T-helper 22 cell (primary cell): Measurements from ENCODE around the gene LMCD1.
"Not testable (repeated sequence)": the region's sequence is repeated elsewhere in the genome, so short reads cannot be mapped to it uniquely, and the experiment has no call there.

Experiments used
- DNase-seq: peaks from one replicate; pipeline ENCODE4 v3.0.0-alpha.2; 2020; ENCODE audit warnings: low read depth

The LMCD1 gene

GRCh38 chr3:8560366-8561007, 58.9 kb downstream of the LMCD1 start:
- no peak for DNase-seq

GRCh38 chr3:8561370-8561769, 59.7 kb downstream of the LMCD1 start:
- DNase-seq, result no peak

DNA sequence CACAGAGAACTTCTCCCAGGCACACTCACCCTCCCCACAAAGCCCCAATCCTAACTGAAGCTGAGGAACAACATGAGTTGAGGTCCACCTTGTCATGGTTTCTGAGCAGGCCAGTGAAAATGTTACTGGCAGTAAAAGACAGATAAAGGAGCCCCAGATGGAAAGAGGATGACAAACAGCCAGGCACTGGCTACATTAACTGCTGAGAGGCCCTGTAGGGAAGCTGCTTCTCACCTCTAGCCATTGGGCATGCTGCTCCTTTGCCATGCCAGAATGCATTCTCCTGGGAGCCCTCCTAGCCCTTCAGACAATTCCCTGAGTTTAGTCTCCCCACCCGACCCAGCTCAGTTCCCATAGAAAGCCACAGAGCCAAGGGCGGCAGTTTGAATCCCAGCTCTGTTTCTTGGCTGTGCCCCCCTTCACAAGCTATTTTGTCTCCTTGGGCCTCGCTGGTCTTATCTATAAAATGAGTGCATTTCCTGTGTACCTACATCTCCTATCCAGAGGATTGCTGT, 60.5 kb downstream of the LMCD1 start:
- no peak for DNase-seq

- no peak for DNase-seq
These were observed 61.5 kb downstream of the LMCD1 start for GRCh38 chr3:8563146-8563545.

- no peak for DNase-seq
These were observed 62.0 kb downstream of the LMCD1 start for GRCh38 chr3:8563597-8563996.

DNA sequence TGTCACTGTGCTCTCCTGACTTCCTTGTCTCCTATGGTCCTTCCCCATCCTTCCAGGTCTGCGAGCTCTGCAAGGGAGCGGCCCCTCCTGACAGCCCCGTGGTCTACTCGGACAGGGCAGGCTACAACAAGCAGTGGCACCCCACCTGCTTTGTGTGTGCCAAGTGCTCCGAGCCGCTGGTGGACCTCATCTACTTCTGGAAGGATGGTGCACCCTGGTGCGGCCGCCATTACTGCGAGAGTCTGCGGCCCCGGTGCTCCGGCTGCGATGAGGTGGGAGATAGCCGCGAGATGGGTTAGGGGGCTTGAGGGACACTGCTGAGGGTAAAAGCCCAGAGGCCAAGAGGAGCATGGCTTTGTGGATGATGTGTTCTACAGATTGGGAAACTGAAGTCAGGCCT, 63.8 kb downstream of the LMCD1 start:
- no peak for DNase-seq

GRCh38 chr3:8567784-8568575, 66.4 kb downstream of the LMCD1 start:
- no peak for DNase-seq

GRCh38 chr3:8571256-8571655, 69.6 kb downstream of the LMCD1 start:
- DNase-seq, result no peak

GRCh38 chr3:8573342-8573926, 71.8 kb downstream of the LMCD1 start:
- no peak for DNase-seq

DNA sequence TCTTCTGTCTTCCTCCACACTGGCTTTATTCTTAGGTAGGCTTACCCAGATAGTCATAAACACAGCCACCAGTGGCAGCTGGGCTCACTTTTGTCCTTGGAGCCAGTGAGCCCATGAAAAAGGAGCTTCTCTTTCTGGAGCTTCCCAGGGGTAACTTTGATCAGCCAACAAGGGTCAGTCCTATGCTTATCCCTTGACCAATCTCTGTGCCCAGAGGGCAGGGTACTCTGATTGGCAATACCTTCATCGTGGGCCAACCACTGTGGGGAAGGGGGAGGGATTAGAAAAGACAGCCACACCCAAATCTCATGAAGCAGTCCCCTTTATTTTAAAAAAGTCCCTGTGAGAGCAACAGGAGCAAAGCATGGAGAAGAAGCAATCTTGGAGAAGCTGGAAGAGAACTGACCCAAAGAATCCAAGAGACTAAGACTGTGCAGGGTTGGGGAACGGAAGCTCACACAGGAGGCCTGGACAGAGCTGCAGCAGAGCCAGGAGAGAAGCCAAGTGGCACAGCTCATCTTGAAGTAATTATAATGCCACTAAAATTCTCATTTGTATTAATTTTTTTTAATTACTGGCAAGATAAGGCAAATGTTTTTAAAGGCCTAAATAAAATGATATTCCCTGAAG, 72.5 kb downstream of the LMCD1 start:
- no peak for DNase-seq

DNA sequence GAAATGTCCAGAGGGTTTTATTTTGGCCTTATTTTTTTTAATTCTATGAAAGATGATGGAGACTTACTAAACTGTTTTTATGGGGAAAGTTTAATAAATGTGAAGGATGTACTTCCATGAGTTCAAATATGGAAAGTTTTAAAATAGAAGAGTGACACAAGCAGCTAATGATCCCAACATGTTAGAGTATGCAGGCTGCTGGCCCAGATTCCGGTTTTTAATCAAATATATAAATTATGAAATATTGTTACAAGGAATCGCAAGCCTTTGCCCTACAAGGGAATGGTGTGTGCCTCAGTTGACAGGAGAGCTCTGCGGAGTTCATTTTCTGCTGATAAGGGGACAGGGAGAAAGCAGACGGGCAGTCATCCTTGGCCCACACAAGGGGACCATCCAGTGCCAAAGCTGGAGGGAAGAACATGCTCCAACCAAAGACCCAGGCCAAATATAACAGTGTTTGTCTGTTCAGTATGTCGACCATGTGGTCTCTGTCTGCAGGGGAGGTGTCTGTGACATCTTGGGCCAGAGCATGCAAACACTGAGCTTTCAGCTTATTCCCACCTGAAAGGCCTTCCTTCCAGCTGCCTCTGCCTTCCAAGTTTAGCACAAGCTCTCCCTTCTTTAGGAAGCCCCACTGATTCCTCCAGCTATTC, 73.2 kb downstream of the LMCD1 start:
- DNase-seq, result no peak

- DNase-seq, result no peak
These were observed 73.9 kb downstream of the LMCD1 start for GRCh38 chr3:8575364-8576104.

DNA sequence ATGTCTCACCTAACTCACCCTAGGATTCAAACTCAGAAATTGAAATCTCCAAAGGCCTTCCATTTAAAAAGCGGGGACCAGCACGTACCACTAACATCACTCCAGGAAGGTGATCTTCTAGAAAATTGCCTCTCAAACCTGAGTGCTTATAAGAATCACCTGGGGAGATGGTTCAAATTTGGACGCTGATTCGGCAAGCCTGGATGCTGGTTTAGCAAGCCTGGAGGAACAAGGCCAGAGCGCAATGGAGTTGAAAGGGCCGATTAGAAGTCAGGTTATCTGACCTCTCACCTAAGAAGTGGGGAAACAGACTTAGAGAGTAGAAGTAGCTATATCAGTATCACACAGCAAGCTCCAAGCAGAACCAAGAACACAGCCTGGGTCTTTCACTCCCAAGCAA, 74.8 kb downstream of the LMCD1 start:
- no peak for DNase-seq

GRCh38 chr3:8576841-8577571, 75.4 kb downstream of the LMCD1 start:
- DNase-seq, result no peak

- no peak for DNase-seq
These were observed 76.7 kb downstream of the LMCD1 start for GRCh38 chr3:8578282-8578681.

GRCh38 chr3:8579096-8579495, 77.5 kb downstream of the LMCD1 start:
- DNase-seq, result no peak

DNA sequence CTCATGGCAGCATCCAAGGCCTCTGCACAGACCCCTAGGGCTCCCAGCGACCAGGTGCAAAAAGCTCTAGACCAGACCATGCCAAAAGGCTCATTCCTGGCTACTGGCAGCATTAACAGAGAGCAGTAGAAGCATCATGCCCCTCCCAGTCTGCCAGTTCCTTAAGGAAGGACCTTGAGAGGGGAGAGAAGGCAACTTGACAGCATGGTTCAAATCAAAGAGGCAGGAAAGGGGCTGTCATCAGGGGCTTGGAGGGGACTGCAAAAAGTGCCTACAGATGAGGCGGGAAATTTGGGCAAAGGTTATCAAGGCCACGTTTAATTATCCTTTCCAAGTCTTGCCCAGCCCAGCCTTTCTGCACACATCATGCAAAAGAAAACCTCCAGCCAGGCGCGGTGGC, 78.3 kb downstream of the LMCD1 start:
- DNase-seq, result no peak

DNA sequence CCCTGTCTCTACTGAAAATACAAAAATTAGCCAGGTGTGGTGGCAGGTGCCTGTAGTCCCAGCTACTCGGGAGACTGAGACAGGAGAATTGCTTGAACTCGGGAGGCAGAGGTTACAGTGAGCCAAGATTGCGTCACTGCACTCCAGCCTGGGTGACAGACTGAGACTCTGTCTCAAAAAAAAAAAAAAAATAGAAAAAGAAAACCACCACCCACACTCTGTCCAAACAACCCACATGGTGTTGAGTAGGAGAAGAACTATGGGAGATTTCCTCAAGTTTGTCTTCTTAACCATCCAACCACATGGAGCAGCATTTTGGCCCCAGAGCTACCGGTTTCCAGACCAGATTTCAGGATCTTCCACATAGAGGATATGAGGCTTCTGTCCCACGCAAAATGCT, 78.8 kb downstream of the LMCD1 start:
- not testable (repeated sequence) for DNase-seq

- no peak for DNase-seq
These were observed 79.8 kb downstream of the LMCD1 start for GRCh38 chr3:8581373-8581772.

- DNase-seq, result no peak
These were observed 80.3 kb downstream of the LMCD1 start for GRCh38 chr3:8581806-8582445.
